GM18873 (cell line): ENCODE results near the gene GREM2.

Experiments used
- ATAC-seq: cut with Tn5 transposase; IDR thresholded peaks from one replicate; pipeline ENCODE4 v1.9.1; 2021; ENCODE audit warnings: mild to moderate bottlenecking, moderate library complexity, moderate number of reproducible peaks; ENCODE audit not compliant: unreplicated experiment, low FRiP score

Gene GREM2

GRCh38 chr1:240611619-240612480, at the start of gene GREM2:
TSS of gene GREM2 (minus strand) at chr1:240612155. CDS start at chr1:240493475, 118,680 bp downstream.
- ATAC-seq: no peak

DNA sequence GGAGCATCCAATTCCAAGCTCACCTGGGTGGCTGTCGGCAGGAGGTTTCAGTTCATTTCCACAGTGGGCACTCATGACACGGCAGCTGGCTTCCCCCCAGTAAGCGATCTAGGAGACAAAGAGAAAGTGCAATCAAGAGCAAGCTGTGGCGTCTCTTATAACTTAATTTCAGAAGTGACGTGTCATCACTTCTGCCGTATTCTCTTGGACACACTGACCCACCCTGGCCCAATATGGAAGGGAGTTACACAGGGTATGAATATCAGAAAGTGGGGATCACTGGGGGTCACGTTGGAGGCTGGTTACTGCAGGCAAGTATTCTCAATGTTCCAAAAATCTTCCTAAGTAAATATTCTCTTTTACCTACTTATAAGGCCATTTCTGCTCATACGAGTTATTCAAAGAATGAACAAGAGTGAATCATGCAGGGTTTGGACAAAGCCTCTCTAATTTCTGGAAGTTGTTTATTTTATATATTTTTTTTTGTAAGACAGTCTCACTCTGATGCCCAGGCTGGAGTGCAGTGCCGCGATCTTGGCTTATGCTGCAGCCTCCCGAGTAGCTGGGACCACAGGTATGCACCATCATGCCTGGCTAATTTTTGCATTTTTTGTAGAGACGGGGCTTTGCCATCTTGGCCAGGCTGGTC, 46.5 kb upstream of the GREM2 start:
- ATAC-seq: no peak

GRCh38 chr1:240656531-240656930, 44.6 kb upstream of the GREM2 start:
- ATAC-seq: no peak

DNA sequence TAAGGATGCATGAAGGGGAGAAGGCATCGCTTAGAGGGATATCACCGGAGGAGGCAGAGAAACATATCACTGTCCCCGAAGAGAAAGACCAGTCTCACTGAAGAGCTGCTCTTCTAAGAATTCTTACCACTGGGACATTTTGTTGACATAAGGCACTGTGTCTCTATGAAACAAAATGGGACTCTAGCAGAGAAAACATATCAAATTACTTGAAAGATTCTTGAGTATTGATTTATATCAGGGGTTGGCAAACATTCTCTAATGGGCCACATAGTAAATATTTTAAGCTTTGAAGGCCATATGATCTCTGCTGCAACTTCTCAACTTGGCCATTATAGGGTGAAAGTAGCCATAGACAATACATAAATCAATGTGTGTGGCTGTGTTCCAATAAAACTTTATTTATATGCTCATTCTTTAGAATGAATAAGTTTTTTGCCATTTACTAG, 41.0 kb upstream of the GREM2 start:
- no peak for ATAC-seq

- ATAC-seq: no peak
Measured at GRCh38 chr1:240652549-240652948, 40.6 kb upstream of the GREM2 start.

DNA sequence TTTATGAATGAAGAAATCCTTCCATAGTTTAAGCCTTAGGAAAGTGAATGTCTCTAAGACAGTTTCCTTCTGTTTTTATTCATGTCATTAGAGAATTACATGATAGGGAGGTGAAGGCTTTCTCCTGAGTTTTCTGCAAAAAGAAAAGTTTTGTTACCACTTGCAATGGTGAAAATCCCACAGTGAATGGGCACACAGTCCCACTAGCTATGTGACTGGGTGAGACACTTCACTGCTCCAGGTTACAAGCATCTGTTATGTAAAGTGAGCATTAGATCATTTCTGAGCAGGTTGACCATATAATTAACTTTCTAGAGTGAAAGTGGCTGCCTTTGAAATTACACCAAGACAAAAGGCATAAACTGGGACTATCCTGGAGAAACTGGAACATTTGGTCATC, 38.9 kb upstream of the GREM2 start:
- ATAC-seq: no peak

DNA sequence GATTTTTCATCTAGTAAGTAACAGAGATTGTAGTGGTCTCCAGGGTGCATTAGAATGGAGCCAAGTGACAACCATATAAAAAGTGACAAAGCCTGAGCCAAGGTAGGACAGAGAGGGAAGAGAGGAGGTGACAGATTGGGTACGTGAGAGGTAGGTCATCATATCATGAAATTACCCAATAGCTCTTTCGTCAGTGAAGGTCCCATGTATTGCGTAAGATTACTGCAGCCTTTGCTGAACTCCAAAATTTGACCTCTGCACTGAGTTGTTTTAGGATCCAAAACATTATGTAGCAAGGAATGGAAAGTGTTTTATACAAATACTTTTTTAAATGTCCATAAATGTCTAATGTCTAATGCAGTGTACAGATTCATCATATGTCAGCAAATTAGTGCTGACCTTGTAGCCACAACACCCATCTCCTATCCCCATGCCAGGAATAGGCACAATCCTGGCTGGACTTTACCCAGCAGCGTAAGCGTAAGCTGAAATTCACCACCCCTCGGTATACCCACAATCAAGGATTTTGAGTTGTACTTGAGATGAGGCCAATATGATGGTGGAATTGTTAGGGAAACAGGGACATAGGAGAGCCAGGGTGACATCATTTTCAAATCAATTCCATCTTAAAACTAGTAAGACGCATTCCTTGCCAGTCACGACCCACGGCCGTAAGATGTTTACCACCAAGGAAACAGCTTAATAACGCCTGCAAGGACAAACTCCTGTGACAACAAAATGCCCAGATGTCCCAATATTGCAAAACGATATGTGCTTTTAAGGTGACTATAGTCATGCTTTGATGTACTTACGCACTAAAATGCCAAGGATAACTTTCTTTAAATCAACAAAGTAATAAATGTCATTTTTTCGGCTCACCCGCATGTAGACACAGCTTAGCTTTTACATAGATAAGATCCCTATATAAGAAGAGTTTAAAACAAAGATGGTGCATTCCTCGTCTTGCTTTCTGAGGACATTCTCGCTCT, 38.1 kb upstream of the GREM2 start:
- no peak for ATAC-seq

DNA sequence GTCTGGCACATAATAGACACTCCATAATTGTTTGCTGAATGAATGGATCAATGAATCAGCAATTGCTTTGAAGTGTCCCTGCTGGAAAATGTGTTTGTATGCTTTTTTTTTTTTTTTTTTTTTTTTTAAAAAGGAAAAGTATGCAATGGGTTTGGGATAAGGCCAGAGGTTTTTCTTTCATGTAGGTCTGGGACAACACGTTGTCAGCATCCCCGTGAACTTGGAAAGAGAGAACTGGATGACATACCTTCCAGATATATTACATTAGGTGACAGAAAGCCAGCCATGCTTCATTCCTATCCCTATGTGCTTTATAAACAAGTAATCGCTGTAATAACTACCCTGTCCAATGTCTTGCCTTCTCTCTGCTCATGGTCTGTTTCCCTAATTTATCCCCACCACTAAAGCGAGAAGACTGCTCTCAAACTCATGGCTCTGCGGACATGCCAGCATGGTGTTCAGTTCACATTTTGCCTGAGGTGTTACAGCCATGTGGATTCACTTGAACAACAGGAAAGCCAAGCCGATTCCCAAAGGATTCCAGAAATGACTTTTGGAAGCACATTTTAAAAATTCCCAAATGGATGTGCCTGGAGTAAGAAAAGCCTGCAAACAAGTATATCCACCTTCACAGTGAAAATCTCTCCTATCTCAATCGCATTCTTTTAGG, 34.8 kb upstream of the GREM2 start:
- ATAC-seq: no peak

DNA sequence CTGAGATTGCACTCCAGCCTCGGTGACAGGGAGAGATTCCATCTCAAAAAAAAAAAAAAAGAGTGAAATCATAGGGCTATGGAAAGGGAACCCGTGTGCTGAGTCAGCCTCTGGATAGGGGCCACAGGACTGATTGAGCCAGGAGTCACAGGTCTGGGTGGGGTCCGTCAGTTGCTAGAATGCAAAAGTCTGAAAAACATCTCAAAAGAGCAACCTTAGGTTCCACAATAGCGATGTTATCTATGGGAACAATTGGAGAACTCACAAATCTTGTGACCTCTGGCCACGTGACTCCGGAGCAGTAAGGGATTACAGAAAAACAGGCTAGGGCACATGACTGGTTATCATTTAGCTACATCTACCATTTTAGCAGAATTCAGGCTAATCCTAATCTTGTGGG, 32.8 kb upstream of the GREM2 start:
- no peak for ATAC-seq

- ATAC-seq: no peak
Measured at GRCh38 chr1:240635466-240636256, 23.7 kb upstream of the GREM2 start.

DNA sequence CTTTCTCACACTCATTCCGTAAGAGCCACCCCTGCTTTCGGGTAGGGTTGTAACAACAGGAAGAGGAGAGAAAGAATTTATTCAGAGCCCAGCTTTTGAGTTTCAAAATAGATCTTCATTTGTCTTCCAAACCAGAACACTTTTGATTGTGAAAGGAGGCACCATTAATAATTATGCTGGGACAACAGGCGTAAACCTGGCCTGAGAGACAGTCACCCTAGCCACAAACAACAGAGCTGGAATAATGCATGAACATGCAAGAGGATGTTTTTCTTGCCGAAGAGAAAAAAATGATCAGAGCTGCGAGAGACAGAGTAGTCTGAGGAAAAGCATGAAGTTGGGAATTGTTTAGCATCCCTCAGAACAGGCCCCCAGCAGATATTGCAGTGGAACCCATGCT, 18.5 kb upstream of the GREM2 start:
- ATAC-seq: no peak

DNA sequence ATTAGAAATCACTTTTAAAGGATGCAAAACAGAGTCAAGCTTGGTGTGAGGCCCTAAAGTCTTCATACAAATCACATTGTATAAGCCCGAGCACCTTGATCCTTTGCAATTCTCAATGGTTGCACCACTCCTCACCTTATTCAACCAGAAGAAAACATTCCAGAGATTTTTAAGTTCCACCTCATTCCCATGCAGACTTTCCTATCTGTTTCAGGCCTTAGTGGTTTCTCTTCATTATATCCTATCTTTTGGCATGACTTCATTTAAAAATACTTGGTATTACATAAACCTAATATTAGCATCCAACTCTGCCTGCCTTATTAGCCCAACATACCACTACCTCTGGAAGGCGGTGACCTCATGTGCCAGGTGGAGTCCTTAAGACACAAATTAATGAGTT, 9.3 kb upstream of the GREM2 start:
- ATAC-seq: no peak

DNA sequence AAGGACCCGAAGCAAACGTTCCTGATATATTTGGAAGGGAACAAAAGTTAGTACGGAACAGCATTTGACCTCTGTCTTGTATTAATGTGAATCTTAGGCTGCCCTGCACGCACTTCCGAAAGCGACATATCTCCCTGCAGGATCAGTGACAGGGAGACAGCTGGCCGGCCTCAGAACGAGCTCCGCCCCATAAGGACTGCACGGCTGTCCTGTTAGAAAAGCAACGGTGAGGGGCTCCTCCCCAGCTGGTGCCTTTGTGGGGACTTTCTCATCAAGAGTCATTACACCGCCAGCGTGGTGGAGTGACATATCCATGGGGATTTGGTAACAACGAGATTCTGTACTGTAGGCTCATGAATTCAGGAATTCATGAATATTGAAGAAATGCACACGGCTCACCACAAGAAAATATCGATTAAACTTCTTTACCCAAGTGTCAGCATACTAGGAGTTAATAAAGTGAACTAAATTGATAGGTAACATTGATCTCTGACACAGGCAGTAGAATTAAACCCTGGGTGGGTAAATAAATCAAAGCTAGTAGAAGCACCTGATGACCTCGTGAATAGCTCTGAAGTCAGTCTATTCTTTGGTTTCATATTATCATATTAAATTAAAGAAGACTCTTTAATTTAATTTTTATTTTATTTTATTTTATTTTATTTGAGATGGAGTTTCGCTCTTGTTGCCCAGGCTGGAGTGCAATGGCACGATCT, 8.1 kb upstream of the GREM2 start:
- ATAC-seq: no peak

GRCh38 chr1:240619357-240619756, 7.4 kb upstream of the GREM2 start:
- no peak for ATAC-seq

DNA sequence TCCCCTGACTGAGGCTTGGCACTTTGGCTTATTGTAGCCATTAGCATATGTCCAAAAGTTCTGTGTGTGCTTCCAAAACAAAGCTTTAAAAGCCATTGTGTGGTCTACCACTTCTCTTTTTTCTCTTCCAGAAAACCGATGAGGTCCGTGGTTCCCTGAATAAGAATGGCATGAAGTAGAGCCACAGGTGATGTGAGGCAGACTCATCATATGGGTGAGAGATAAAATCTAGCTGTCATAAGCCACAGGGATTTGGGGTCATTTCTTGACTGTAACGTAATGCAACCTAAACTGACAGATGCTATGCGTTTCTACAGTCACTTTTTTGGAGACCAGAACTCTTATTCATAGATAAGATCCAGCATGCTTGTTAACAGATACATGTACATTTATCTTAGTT, 7.0 kb upstream of the GREM2 start:
- ATAC-seq: no peak

GRCh38 chr1:240616018-240616417, 4.1 kb upstream of the GREM2 start:
- ATAC-seq: no peak

DNA sequence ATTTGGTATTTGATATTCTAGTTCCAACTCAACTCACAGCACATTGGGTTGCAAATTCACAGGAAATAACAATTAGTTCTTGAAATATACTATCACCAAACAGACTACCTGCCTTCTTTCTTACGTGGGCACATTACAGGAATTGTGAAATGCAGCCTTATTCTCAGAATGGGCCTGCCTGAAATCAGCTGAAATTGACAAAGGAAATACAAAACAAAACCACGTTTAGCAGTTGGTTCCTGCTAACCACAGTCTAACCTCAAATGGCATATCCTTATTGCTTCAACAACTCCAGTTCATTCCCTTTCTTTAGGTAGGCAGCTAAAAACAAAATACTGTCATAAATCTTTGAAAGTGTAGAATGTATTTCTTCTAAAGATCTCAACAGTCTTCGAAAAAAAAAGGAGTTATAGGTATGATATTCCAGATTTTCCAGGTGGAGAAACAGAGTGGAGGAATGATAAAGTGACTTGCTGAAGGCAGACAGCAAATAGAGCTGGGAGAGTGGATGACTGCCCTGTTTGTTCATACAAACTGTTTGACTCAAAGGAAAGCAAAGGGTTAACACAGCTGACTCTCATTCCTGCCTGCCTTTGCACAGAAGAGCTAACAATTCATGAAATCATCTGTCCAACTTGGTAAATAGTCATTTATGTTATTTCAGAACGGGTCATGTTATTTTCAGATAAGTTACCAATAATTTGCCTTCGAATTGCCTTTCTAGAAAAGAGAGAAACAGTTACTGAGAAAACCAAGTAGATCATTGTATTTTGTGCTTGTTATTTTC, 1.6 kb upstream of the GREM2 start:
- no peak for ATAC-seq

GRCh38 chr1:240612811-240613210, 856 bp upstream of the GREM2 start:
- ATAC-seq: no peak
